ENCODE results near the gene THSD7A.

Gene THSD7A

DNA sequence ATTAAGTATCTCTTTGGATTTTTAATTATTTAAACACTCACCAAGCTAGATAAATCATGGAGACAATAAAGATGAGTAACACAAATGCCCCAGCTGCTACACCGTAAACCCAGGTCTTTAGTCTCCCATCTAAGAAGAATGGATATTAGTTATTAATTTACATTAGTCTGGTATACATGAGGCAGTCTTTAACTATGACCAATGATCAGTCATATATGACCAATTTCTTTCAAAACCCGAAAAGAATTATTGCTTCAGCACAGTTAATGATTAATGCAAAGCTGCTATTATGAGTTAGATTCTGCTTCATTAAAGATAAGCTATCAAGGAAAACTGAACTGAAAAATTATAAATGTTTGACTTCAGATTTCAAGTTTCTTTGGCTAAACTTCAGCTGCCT lies 455.5 kb downstream of the THSD7A start:
- no peak for TF ChIP-seq CTCF (IDR thresholded peaks at IDR 0.05; ENCODE audit: insufficient read depth, low read length, missing control alignments)
- no peak overlapping the region for H3K4me3 ChIP-seq (ENCODE audit: low read depth, low read length)
- ChIA-PET CTCF (no interaction called here), POLR2A (no interaction called here)
- DNase-seq (ENCODE audit: low read depth, low spot score), result no peak

GRCh38 chr7:11374629-11375028 lies 457.4 kb downstream of the THSD7A start:
- TF ChIP-seq CTCF (IDR thresholded peaks at IDR 0.05; ENCODE audit: insufficient read depth, low read length, missing control alignments), result no peak
- POLR2A ChIA-PET, result no interaction called here
- CTCF ChIA-PET, result no interaction called here
- no peak for DNase-seq (ENCODE audit: low read depth, low spot score)
- H3K4me3 ChIP-seq (ENCODE audit: low read depth, low read length), result no peak overlapping the region

- DNase-seq (ENCODE audit: low read depth, low spot score), result no peak
- ChIA-PET CTCF (interaction anchor here (1.3 kb wide), 1 partner anchor 949 kb away, joined by 3 read pairs; no protein-coding TSS in a partner anchor), POLR2A (no interaction called here)
- TF ChIP-seq CTCF (IDR thresholded peaks at IDR 0.05; ENCODE audit: insufficient read depth, low read length, missing control alignments), result peak; percentile 11
- no peak overlapping the region for H3K4me3 ChIP-seq (ENCODE audit: low read depth, low read length)
These were observed 458.4 kb downstream of the THSD7A start for GRCh38 chr7:11373546-11374142.

DNA sequence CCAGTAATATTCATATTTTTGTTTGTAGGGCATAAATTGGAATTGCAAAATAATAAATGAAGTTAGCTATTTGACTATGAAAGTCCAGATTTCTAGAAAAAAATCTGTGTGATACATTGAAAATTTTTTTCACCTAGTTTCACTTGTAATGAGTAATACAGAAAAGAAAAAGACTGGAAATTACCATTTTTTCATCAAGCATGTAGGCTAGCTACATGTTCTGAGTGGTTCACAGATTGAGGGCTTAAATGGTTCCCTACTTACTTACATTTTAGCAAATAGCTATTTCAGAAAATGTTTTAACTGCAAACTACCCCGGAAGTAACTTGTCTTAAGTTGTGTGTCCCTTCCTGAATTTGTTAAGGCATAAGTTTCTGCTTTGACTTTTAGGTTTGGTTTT lies 462.3 kb downstream of the THSD7A start:
- ChIA-PET POLR2A (no interaction called here), CTCF (no interaction called here)
- TF ChIP-seq CTCF (IDR thresholded peaks at IDR 0.05; ENCODE audit: insufficient read depth, low read length, missing control alignments), result no peak

DNA sequence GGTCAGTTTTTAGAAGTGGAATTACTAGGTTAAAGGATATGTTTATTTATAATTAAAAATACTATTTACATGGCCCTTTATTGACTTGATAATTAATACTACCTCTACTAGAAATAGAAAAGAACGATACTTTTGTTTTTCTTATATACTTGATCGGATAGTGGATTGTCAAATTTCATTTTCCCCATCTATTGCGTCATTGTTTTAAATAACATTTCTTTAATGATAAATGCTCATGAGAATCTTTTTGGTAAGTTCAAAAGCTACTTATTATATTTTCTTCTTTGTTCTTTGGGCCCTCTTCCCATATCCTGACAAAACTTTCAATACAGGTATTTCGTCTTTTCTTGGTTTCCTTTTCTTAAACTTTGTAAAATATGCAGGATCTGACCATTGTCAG lies 465.9 kb downstream of the THSD7A start:
- no peak for DNase-seq (ENCODE audit: low read depth, low spot score)
- ChIA-PET CTCF (no interaction called here), POLR2A (no interaction called here)
- H3K4me3 ChIP-seq (ENCODE audit: low read depth, low read length), result no peak overlapping the region
- no peak for TF ChIP-seq CTCF (IDR thresholded peaks at IDR 0.05; ENCODE audit: insufficient read depth, low read length, missing control alignments)

More for the DNA sequence above, 462.3 kb downstream of the THSD7A start:
- H3K4me3 ChIP-seq (ENCODE audit: low read depth, low read length), result no peak overlapping the region
- no peak for DNase-seq (ENCODE audit: low read depth, low spot score)

DNA sequence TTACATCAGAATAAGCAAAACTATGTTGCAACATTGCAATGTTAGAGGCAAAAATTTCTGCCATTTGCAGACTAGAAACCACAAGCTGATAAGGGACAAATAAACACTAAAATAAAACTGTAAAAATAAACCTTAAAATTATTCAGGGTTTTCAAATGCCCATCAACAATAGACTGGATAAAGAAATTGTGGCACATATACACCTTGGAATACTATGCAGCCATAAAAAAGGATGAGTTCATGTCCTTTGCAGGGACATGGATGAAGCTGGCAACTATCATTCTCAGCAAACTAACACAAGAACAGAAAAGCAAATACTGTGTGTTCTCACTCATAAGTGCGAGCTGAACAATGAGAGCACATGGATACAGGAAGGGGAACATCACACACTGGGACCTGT lies 473.4 kb downstream of the THSD7A start:
- TF ChIP-seq CTCF (IDR thresholded peaks at IDR 0.05; ENCODE audit: insufficient read depth, low read length, missing control alignments), result no peak
- ChIA-PET POLR2A (no interaction called here), CTCF (no interaction called here)
- no peak for DNase-seq (ENCODE audit: low read depth, low spot score)
- no peak overlapping the region for H3K4me3 ChIP-seq (ENCODE audit: low read depth, low read length)
